ENCODE data around the gene PYROXD2.

PYROXD2 gene

DNA sequence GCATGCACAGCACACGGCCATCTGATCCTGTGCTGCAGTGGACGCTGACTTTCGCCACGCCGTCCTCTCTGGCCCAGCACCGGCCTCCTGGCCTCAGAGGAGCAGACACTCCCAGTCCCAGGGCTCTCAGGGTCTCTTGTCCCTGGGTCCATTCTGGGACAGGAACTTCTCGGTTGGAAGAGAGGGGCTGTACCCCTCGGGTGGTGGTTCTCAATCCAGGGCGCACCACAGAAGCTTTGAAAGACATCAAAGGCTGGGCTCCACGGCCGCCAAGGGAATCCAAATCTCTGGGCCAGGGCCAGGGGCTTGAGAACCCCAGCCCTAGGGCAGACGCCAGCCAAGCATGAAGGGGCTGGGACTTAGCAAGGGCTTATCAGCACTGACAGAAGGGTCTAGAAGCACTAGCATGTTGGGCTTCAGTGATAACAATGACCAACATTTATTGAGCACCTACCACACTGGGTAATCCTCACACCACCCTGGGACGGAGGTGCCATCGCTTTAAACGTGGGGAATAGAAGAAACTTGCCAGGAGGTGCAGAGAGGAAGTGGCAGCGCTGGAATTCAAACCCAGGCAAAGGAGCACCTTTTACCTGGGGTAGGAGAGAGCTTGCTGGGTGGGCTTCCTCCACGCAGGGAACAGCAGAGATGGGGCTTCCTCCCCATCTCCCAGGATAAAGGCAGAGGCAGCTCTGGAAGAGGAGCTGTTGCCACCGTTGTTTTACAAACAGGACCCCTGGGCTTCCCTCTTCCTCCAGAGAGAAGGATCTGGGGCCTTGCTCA is 1.8 kb upstream of the PYROXD2 start:
- H2AFZ ChIP-seq (ENCODE audit: low read depth, low read length), result no peak overlapping the region
- H3K27me3 ChIP-seq (ENCODE audit: insufficient read depth, low read length), result no peaks in the 10 kb centered on the region
- no peak overlapping the region for H3K4me3 ChIP-seq (ENCODE audit: low read length)
- H3K4me1 ChIP-seq (ENCODE audit: insufficient read depth, low read length), result peaks cover 3% of the 10 kb centered on the region
- no peaks in the 10 kb centered on the region for H3K9me3 ChIP-seq (ENCODE audit: low read length)
- peaks cover 11% of the 10 kb centered on the region for H3K36me3 ChIP-seq (ENCODE audit: insufficient read depth, low read length)

DNA sequence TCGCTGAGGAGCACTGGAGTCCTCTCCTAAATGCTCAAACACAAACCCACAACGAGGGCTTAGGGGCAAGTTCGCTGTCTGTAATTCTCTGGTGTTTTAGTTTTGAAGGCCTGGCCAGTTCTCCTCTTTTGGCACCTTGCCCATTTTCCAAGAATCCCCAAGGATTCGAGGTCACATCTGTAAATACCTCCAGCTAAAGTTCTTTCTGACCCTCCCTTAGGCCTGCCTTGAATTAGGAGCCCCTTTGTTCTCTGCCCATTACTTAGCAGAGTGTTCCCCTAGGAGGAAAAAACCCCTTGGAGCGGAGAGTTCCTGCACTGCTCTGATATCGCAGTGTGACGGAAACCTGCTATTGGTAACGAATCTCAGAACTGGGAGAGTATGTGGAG is 743 bp upstream of the PYROXD2 start:
- H3K9me3 ChIP-seq (ENCODE audit: low read length), result no peaks in the 10 kb centered on the region
- no peaks in the 10 kb centered on the region for H3K27me3 ChIP-seq (ENCODE audit: insufficient read depth, low read length)
- H3K36me3 ChIP-seq (ENCODE audit: insufficient read depth, low read length), result peaks cover 11% of the 10 kb centered on the region
- no peak overlapping the region for H3K4me3 ChIP-seq (ENCODE audit: low read length)
- H3K4me1 ChIP-seq (ENCODE audit: insufficient read depth, low read length), result peaks cover 3% of the 10 kb centered on the region
- H2AFZ ChIP-seq (ENCODE audit: low read depth, low read length), result no peak overlapping the region

GRCh38 chr10:98414578-98414931 is 427 bp downstream of the PYROXD2 start:
- H3K4me1 ChIP-seq (ENCODE audit: insufficient read depth, low read length), result peaks cover 3% of the 10 kb centered on the region
- H3K4me3 ChIP-seq (ENCODE audit: low read length), result peak overlapping the region; percentile 58
- no peaks in the 10 kb centered on the region for H3K27me3 ChIP-seq (ENCODE audit: insufficient read depth, low read length)
- peaks cover 8% of the 10 kb centered on the region for H3K36me3 ChIP-seq (ENCODE audit: insufficient read depth, low read length)
- H2AFZ ChIP-seq (ENCODE audit: low read depth, low read length), result no peak overlapping the region
- no peaks in the 10 kb centered on the region for H3K9me3 ChIP-seq (ENCODE audit: low read length)

GRCh38 chr10:98411768-98412167 is 3.2 kb downstream of the PYROXD2 start:
- H3K4me3 ChIP-seq (ENCODE audit: low read length), result no peak overlapping the region
- no peaks in the 10 kb centered on the region for H3K9me3 ChIP-seq (ENCODE audit: low read length)
- H3K27me3 ChIP-seq (ENCODE audit: insufficient read depth, low read length), result no peaks in the 10 kb centered on the region
- H3K4me1 ChIP-seq (ENCODE audit: insufficient read depth, low read length), result peaks cover 3% of the 10 kb centered on the region
- no peak overlapping the region for H2AFZ ChIP-seq (ENCODE audit: low read depth, low read length)
- no peaks in the 10 kb centered on the region for H3K36me3 ChIP-seq (ENCODE audit: insufficient read depth, low read length)

GRCh38 chr10:98411166-98411565 is 3.8 kb downstream of the PYROXD2 start:
- Histone ChIP-seq H3K9me3 (ENCODE audit: low read length) (no peaks in the 10 kb centered on the region), H3K27me3 (ENCODE audit: insufficient read depth, low read length) (no peaks in the 10 kb centered on the region), H3K4me3 (ENCODE audit: low read length) (no peak overlapping the region), H2AFZ (ENCODE audit: low read depth, low read length) (no peak overlapping the region), H3K36me3 (ENCODE audit: insufficient read depth, low read length) (no peaks in the 10 kb centered on the region), H3K4me1 (ENCODE audit: insufficient read depth, low read length) (peaks cover 3% of the 10 kb centered on the region)

DNA sequence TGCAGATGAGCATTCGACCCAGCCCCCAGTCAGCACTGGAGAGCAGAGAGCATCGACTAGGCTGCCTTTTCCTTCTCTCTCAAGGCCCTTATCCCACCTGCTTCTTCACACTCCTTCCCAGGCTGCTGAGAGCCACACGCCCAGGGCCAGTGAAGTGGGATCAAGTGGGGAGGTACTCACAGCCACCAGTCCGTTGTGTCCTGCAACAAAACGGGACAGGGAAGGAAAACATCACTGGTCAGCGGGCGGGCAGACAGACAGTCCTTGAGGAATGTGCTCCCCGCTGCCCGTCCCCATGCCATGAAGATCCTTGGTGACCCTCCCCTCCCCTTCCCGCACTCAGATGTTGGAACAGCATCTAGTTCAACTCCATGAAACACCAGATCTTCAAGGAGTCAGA is 4.2 kb downstream of the PYROXD2 start:
- Histone ChIP-seq H3K36me3 (ENCODE audit: insufficient read depth, low read length) (no peaks in the 10 kb centered on the region), H3K9me3 (ENCODE audit: low read length) (no peaks in the 10 kb centered on the region), H2AFZ (ENCODE audit: low read depth, low read length) (no peak overlapping the region), H3K27me3 (ENCODE audit: insufficient read depth, low read length) (no peaks in the 10 kb centered on the region), H3K4me3 (ENCODE audit: low read length) (no peak overlapping the region), H3K4me1 (ENCODE audit: insufficient read depth, low read length) (peaks cover 3% of the 10 kb centered on the region)

- H3K9me3 ChIP-seq (ENCODE audit: low read length), result no peaks in the 10 kb centered on the region
- peaks cover 3% of the 10 kb centered on the region for H3K4me1 ChIP-seq (ENCODE audit: insufficient read depth, low read length)
- no peaks in the 10 kb centered on the region for H3K36me3 ChIP-seq (ENCODE audit: insufficient read depth, low read length)
- H2AFZ ChIP-seq (ENCODE audit: low read depth, low read length), result no peak overlapping the region
- H3K4me3 ChIP-seq (ENCODE audit: low read length), result no peak overlapping the region
- H3K27me3 ChIP-seq (ENCODE audit: insufficient read depth, low read length), result no peaks in the 10 kb centered on the region
Measured at GRCh38 chr10:98410135-98410743, 4.7 kb downstream of the PYROXD2 start.

- Histone ChIP-seq H2AFZ (ENCODE audit: low read depth, low read length) (no peak overlapping the region), H3K9me3 (ENCODE audit: low read length) (no peaks in the 10 kb centered on the region), H3K4me3 (ENCODE audit: low read length) (no peak overlapping the region)
Measured at GRCh38 chr10:98408799-98409198, 6.2 kb downstream of the PYROXD2 start.

GRCh38 chr10:98407744-98408241 is 7.2 kb downstream of the PYROXD2 start:
- H3K4me1 ChIP-seq (ENCODE audit: insufficient read depth, low read length), result no peaks in the 10 kb centered on the region
- no peaks in the 10 kb centered on the region for H3K36me3 ChIP-seq (ENCODE audit: insufficient read depth, low read length)
- no peaks in the 10 kb centered on the region for H3K27me3 ChIP-seq (ENCODE audit: insufficient read depth, low read length)
- H2AFZ ChIP-seq (ENCODE audit: low read depth, low read length), result no peak overlapping the region
- H3K4me3 ChIP-seq (ENCODE audit: low read length), result no peak overlapping the region
- no peaks in the 10 kb centered on the region for H3K9me3 ChIP-seq (ENCODE audit: low read length)

More at GRCh38 chr10:98408799-98409198, 6.2 kb downstream of the PYROXD2 start:
- H3K27me3 ChIP-seq (ENCODE audit: insufficient read depth, low read length), result no peaks in the 10 kb centered on the region
- H3K36me3 ChIP-seq (ENCODE audit: insufficient read depth, low read length), result no peaks in the 10 kb centered on the region
- H3K4me1 ChIP-seq (ENCODE audit: insufficient read depth, low read length), result no peaks in the 10 kb centered on the region

DNA sequence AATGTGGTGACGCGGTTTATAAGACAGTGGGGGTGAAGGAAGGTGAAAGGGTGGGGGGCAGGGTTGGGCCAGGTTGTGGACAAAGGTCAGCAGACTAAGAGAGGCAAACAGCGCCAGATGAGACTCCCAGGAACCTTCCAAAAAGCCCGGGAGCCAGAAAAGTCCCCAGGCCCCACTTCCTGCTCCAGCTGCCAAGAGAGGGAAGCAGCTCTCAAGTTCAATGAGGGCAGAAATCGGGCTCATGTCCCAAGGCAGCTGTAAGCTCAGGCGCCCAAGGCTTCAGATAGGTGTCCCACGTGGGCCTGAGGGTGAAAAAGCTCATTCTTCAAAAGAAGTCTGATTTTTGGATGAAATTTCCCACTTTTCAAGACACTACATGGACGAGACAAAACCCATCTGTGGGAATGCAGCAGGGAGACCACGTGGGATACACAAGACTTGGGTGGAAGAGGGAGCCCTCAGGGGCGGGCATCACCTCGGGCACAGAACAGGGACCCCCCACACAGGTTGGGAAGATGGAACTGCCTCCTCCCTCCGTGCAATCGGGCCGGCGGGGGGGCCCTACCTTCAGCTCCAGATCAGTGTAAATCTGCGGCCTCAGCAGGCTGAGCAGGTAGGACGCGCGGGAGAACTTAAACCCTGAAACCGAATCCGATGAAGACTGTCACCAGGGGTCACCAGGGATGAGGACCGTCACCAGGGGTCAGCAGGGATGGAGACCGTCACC is 7.8 kb downstream of the PYROXD2 start:
- no peaks in the 10 kb centered on the region for H3K4me1 ChIP-seq (ENCODE audit: insufficient read depth, low read length)
- H3K9me3 ChIP-seq (ENCODE audit: low read length), result no peaks in the 10 kb centered on the region
- no peak overlapping the region for H3K4me3 ChIP-seq (ENCODE audit: low read length)
- H3K27me3 ChIP-seq (ENCODE audit: insufficient read depth, low read length), result no peaks in the 10 kb centered on the region
- H3K36me3 ChIP-seq (ENCODE audit: insufficient read depth, low read length), result no peaks in the 10 kb centered on the region
- no peak overlapping the region for H2AFZ ChIP-seq (ENCODE audit: low read depth, low read length)

DNA sequence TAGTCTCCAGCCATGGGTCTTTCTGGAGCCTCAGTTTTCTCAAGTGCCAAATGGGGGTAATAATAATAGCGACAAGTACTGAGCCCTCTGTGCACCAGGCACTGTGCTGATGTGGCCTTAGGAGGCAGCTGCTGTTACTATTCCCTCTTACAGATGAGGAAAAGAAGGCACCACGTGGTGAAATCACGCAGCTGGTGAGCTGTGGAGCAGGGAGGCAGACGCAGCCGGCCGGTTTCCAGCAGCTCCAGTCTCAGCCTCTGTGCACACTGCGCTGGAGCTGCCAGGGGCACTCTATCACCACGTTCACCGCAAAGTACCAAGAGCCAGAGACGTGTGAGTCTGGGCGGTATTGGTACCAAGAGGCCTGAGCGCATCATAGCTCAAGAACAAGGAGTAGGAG is 9.6 kb downstream of the PYROXD2 start:
- H3K9me3 ChIP-seq (ENCODE audit: low read length), result no peaks in the 10 kb centered on the region
- H3K27me3 ChIP-seq (ENCODE audit: insufficient read depth, low read length), result no peaks in the 10 kb centered on the region
- no peaks in the 10 kb centered on the region for H3K36me3 ChIP-seq (ENCODE audit: insufficient read depth, low read length)
- no peak overlapping the region for H2AFZ ChIP-seq (ENCODE audit: low read depth, low read length)
- H3K4me1 ChIP-seq (ENCODE audit: insufficient read depth, low read length), result no peaks in the 10 kb centered on the region
- H3K4me3 ChIP-seq (ENCODE audit: low read length), result no peak overlapping the region

- Histone ChIP-seq H3K9me3 (ENCODE audit: low read length) (no peaks in the 10 kb centered on the region), H3K36me3 (ENCODE audit: insufficient read depth, low read length) (no peaks in the 10 kb centered on the region), H2AFZ (ENCODE audit: low read depth, low read length) (no peak overlapping the region), H3K4me3 (ENCODE audit: low read length) (no peak overlapping the region), H3K27me3 (ENCODE audit: insufficient read depth, low read length) (no peaks in the 10 kb centered on the region), H3K4me1 (ENCODE audit: insufficient read depth, low read length) (no peaks in the 10 kb centered on the region)
Measured at GRCh38 chr10:98404571-98405359, 10.2 kb downstream of the PYROXD2 start.
